ENCODE data around the gene YAF2. TPM values are rescaled to one million over a fixed set of nuclear protein-coding genes. Genes with fewer than 3 reads are reported as not detected.
"Not testable (repeated sequence)": the region's sequence is repeated elsewhere in the genome, so short reads cannot be mapped to it uniquely, and the experiment has no call there.

YAF2 gene
- total RNA-seq, 1 donor, result 17.3 TPM

GRCh38 chr12:42259699-42260098 lies 21.7 kb upstream of the YAF2 start:
- H3K4me3 ChIP-seq (ENCODE audit: low read depth, low read length), result no peak overlapping the region
- TF ChIP-seq CTCF (IDR thresholded peaks at IDR 0.05; ENCODE audit: insufficient read depth, low read length), result no peak
- no peak for DNase-seq (ENCODE audit: low read depth)

GRCh38 chr12:42255866-42256261 lies 17.8 kb upstream of the YAF2 start:
- H3K4me3 ChIP-seq (ENCODE audit: low read depth, low read length), result no peak overlapping the region
- DNase-seq (ENCODE audit: low read depth), result no peak
- no peak for TF ChIP-seq CTCF (IDR thresholded peaks at IDR 0.05; ENCODE audit: insufficient read depth, low read length)

- no peak for TF ChIP-seq CTCF (IDR thresholded peaks at IDR 0.05; ENCODE audit: insufficient read depth, low read length)
- DNase-seq (ENCODE audit: low read depth), result no peak
- no peak overlapping the region for H3K4me3 ChIP-seq (ENCODE audit: low read depth, low read length)
These were observed 17.3 kb upstream of the YAF2 start for GRCh38 chr12:42255221-42255865.

GRCh38 chr12:42252645-42253044 lies 14.6 kb upstream of the YAF2 start:
- H3K4me3 ChIP-seq (ENCODE audit: low read depth, low read length); DNase-seq (ENCODE audit: low read depth): not testable (repeated sequence)

- H3K4me3 ChIP-seq (ENCODE audit: low read depth, low read length); DNase-seq (ENCODE audit: low read depth): not testable (repeated sequence)
These were observed 11.0 kb upstream of the YAF2 start for GRCh38 chr12:42249033-42249432.

GRCh38 chr12:42240131-42240750 lies 2.2 kb upstream of the YAF2 start:
- DNase-seq (ENCODE audit: low read depth), result no peak
- TF ChIP-seq CTCF (IDR thresholded peaks at IDR 0.05; ENCODE audit: insufficient read depth, low read length), result no peak
- H3K4me3 ChIP-seq (ENCODE audit: low read depth, low read length), result no peak overlapping the region

GRCh38 chr12:42237853-42238239 lies 202 bp downstream of the YAF2 start:
- no peak for DNase-seq (ENCODE audit: low read depth)
- no peak for TF ChIP-seq CTCF (IDR thresholded peaks at IDR 0.05; ENCODE audit: insufficient read depth, low read length)

More at GRCh38 chr12:42237853-42238239, 202 bp downstream of the YAF2 start:
- peak overlapping the region; percentile 86 for H3K4me3 ChIP-seq (ENCODE audit: low read depth, low read length)

All from fibroblast of the aortic adventitia (primary cell).